Liver (tissue), 3 donors: ENCODE results near the gene UPK3A.

Experiments used
- GABPA ChIP-seq, 2 donors: IDR thresholded peaks in 1 of 2; conservative IDR thresholded peaks in 1 of 2; 2 replicates each; pipeline ENCODE4 v1.6.1; 2016; ENCODE audit warnings: antibody characterized with exemption in 2 of 2, mild to moderate bottlenecking in 1 of 2, moderate library complexity in 1 of 2
- RAD21 ChIP-seq, 2 donors: IDR thresholded peaks; 2 replicates each; pipeline ENCODE4 v1.6.1; 2016; ENCODE audit warnings: antibody characterized with exemption in 2 of 2, mild to moderate bottlenecking in 2 of 2
- RXRA ChIP-seq, 2 donors: IDR thresholded peaks; 2 replicates each; pipeline ENCODE4 v1.6.1; 2017 to 2018; ENCODE audit warnings: antibody characterized with exemption in 2 of 2, mild to moderate bottlenecking in 1 of 2
- SP1 ChIP-seq: IDR thresholded peaks from 2 replicates; pipeline ENCODE4 v1.6.1; 2018; ENCODE audit warnings: antibody characterized with exemption, mild to moderate bottlenecking
- TAF1 ChIP-seq: conservative IDR thresholded peaks from 2 replicates; pipeline ENCODE4 v1.6.1; 2016; ENCODE audit warnings: antibody characterized with exemption, mild to moderate bottlenecking
- YY1 ChIP-seq: IDR thresholded peaks from 2 replicates; pipeline ENCODE4 v1.6.1; 2016; ENCODE audit warnings: antibody characterized with exemption, mild to moderate bottlenecking
- TF ChIP-seq, protein P1 (sequence below): fragments of 150-350 bp; IDR thresholded peaks from 2 replicates; pipeline ENCODE4 v1.5.1; 2017; ENCODE audit warnings: improper control_type of control experiment, low read depth, low read length; ENCODE audit not compliant: missing input control
- TF ChIP-seq, protein P2 (sequence below): IDR thresholded peaks from 2 replicates; pipeline ENCODE4 v1.6.1; 2016; ENCODE audit warnings: antibody characterized with exemption
- donor health status: healthy.
- donor health status: healthy.

DNA sequence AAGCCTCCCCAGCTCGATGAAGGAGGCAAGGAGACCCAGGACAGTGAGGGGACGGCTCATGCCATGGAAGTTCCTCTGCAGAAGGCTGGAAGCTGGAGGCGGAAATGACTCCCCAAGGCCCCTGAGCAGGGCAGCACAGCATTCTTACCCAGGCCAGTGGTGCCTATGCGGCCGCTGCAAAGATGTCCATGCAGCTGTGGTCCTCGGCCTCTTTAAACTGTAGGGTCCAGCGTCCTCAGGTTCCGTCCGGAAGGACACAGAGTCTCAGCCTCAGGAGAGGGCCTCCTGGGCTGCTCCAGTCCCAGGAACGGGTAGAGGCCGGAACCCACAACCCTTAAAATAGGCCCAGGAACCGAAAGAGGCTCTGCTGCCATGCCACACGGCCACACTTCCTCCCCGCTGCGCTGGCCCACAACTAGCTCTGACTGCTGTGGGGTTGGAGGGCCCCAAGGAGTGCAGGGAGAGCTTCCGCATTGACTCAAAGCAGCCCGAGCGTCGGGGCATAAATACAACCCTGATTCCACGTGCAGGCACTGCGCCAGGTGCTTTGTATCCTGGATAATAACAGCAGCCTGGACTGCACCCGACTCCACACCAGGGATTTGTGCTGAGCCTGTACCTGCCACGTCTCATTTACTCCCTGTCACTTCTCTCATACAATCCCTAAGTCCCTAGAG, 49.5 kb upstream of the UPK3A start:
- TF ChIP-seq, protein P1, sequence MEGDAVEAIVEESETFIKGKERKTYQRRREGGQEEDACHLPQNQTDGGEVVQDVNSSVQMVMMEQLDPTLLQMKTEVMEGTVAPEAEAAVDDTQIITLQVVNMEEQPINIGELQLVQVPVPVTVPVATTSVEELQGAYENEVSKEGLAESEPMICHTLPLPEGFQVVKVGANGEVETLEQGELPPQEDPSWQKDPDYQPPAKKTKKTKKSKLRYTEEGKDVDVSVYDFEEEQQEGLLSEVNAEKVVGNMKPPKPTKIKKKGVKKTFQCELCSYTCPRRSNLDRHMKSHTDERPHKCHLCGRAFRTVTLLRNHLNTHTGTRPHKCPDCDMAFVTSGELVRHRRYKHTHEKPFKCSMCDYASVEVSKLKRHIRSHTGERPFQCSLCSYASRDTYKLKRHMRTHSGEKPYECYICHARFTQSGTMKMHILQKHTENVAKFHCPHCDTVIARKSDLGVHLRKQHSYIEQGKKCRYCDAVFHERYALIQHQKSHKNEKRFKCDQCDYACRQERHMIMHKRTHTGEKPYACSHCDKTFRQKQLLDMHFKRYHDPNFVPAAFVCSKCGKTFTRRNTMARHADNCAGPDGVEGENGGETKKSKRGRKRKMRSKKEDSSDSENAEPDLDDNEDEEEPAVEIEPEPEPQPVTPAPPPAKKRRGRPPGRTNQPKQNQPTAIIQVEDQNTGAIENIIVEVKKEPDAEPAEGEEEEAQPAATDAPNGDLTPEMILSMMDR, result no peak
- TF ChIP-seq RAD21 (IDR thresholded peaks at IDR 0.05), result no peak
- TF ChIP-seq, protein P2, sequence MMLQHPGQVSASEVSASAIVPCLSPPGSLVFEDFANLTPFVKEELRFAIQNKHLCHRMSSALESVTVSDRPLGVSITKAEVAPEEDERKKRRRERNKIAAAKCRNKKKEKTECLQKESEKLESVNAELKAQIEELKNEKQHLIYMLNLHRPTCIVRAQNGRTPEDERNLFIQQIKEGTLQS, result no peak
- TF ChIP-seq RXRA (IDR thresholded peaks at IDR 0.05), result no peak
- no peak for TF ChIP-seq SP1
- TF ChIP-seq YY1, result no peak
- TF ChIP-seq TAF1, result no peak
- TF ChIP-seq GABPA (IDR thresholded peaks at IDR 0.05 in 1 of 2, conservative IDR thresholded peaks at IDR 0.05 in 1 of 2), result no peak
